Trophoblast cell (in vitro differentiated cells and primary cell): ENCODE results near the gene FAM107A.
A peak's percentile ranks its signal among the peaks of the same experiment; 100 is the strongest.

Source experiments
- DNase-seq, 2 donors: peaks; one replicate each; pipeline ENCODE4 v3.0.0-alpha.2; 2016
- H2AFZ ChIP-seq: 2 replicates; pipeline ENCODE4 v1.6.1; 2013; ENCODE audit warnings: low read length, moderate library complexity, mild to moderate bottlenecking; ENCODE audit not compliant: insufficient read depth, poor library complexity
- H2AK5ac ChIP-seq: 2 replicates; pipeline ENCODE4 v1.6.1; 2013; ENCODE audit warnings: mild to moderate bottlenecking, low read length
- H2BK120ac ChIP-seq: 2 replicates; pipeline ENCODE4 v1.6.1; 2013; ENCODE audit warnings: low read length, mild to moderate bottlenecking, moderate library complexity; ENCODE audit not compliant: insufficient read depth, poor library complexity
- H2BK12ac ChIP-seq: 2 replicates; pipeline ENCODE4 v1.6.1; 2013; ENCODE audit warnings: mild to moderate bottlenecking, low read length, moderate library complexity
- H2BK5ac ChIP-seq: 2 replicates; pipeline ENCODE4 v1.6.1; 2013; ENCODE audit warnings: low read length, low read depth, moderate library complexity, mild to moderate bottlenecking; ENCODE audit not compliant: poor library complexity
- H3K14ac ChIP-seq: 2 replicates; pipeline ENCODE4 v1.6.1; 2013; ENCODE audit warnings: mild to moderate bottlenecking, low read length
- H3K18ac ChIP-seq: 2 replicates; pipeline ENCODE4 v1.6.1; 2013; ENCODE audit warnings: mild to moderate bottlenecking, low read length
- H3K23ac ChIP-seq: 2 replicates; pipeline ENCODE4 v1.6.1; 2013; ENCODE audit warnings: low read length
- H3K27ac ChIP-seq: 2 replicates; pipeline ENCODE4 v1.5.1; 2013; ENCODE audit warnings: low read depth, mild to moderate bottlenecking, inconsistent platforms, low read length, moderate library complexity
- H3K27me3 ChIP-seq: 2 replicates; pipeline ENCODE4 v1.6.1; 2013; ENCODE audit warnings: inconsistent platforms, mild to moderate bottlenecking, low read length, moderate library complexity; ENCODE audit not compliant: insufficient read depth
- H3K36me3 ChIP-seq, 2 experiments: 1 replicate in 1 of 2; 2 replicates in 1 of 2; pipeline ENCODE4 v1.6.1; 2013; ENCODE audit warnings: low read length in 2 of 2, mild to moderate bottlenecking in 2 of 2, moderate library complexity in 1 of 2; ENCODE audit not compliant: insufficient read depth in 2 of 2, control insufficient read depth in 1 of 2
- H3K4ac ChIP-seq: 2 replicates; pipeline ENCODE4 v1.6.1; 2013; ENCODE audit warnings: low read depth, mild to moderate bottlenecking, low read length, moderate library complexity
- H3K4me1 ChIP-seq, 2 experiments: 1 replicate in 1 of 2; 2 replicates in 1 of 2; pipeline ENCODE4 v1.6.1; 2013; ENCODE audit warnings: low read length in 2 of 2, mild to moderate bottlenecking in 2 of 2, moderate library complexity in 1 of 2; ENCODE audit not compliant: insufficient read depth in 2 of 2, control insufficient read depth in 1 of 2
- H3K4me2 ChIP-seq: 2 replicates; pipeline ENCODE4 v1.6.1; 2013; ENCODE audit warnings: inconsistent platforms, mild to moderate bottlenecking, low read length, moderate library complexity
- H3K4me3 ChIP-seq: 2 replicates; pipeline ENCODE4 v1.5.1; 2013; ENCODE audit warnings: mild to moderate bottlenecking, low read depth, low read length, inconsistent platforms
- H3K79me1 ChIP-seq: one replicate; pipeline ENCODE4 v1.6.1; 2013; ENCODE audit warnings: low read length
- H3K79me2 ChIP-seq: 2 replicates; pipeline ENCODE4 v1.6.1; 2013; ENCODE audit warnings: low read length, mild to moderate bottlenecking; ENCODE audit not compliant: control insufficient read depth, insufficient read depth, poor library complexity
- H3K9ac ChIP-seq: 2 replicates; pipeline ENCODE4 v1.6.1; 2013; ENCODE audit warnings: mild to moderate bottlenecking, low read length
- H3K9me3 ChIP-seq: 2 replicates; pipeline ENCODE4 v1.6.1; 2013; ENCODE audit warnings: low read depth, mild to moderate bottlenecking, control low read depth, inconsistent platforms, low read length; ENCODE audit not compliant: insufficient read depth
- H4K12ac ChIP-seq: 2 replicates; pipeline ENCODE4 v1.6.1; 2013; ENCODE audit warnings: low read depth, mild to moderate bottlenecking, low read length, moderate library complexity
- H4K8ac ChIP-seq: 2 replicates; pipeline ENCODE4 v1.6.1; 2013; ENCODE audit warnings: low read depth, mild to moderate bottlenecking, low read length, moderate library complexity
- H4K91ac ChIP-seq: one replicate; pipeline ENCODE4 v1.6.1; 2013; ENCODE audit warnings: low read depth, mild to moderate bottlenecking, low read length, moderate library complexity
- WGBS: extraction: QIAGEN DNeasy Blood & Tissue Kit; methylation state at CpG from one replicate; pipeline ENCODE4 v1.1.7; 2013; ENCODE audit warnings: missing lambda C conversion rate; ENCODE audit not compliant: insufficient read length, insufficient coverage; ENCODE audit errors: extremely low coverage; 5-methylcytosine and 5-hydroxymethylcytosine counted together

Gene FAM107A

GRCh38 chr3:58535531-58536500 is 41.4 kb downstream of the FAM107A start:
- no peaks in the 10 kb centered on the region for H3K79me2 ChIP-seq
- H2BK12ac ChIP-seq = no peak overlapping the region
- H4K12ac ChIP-seq = no peak overlapping the region
- no peaks in the 10 kb centered on the region for H3K79me1 ChIP-seq
- H3K9ac ChIP-seq = no peak overlapping the region
- H2BK120ac ChIP-seq = no peak overlapping the region
- no peaks in the 10 kb centered on the region for H3K27me3 ChIP-seq
- H3K4ac ChIP-seq = no peak overlapping the region
- H2AK5ac ChIP-seq = no peak overlapping the region
- WGBS = no CpG with 5 or more reads among the region's 2 CpGs
- H3K27ac ChIP-seq = no peak overlapping the region
- H3K14ac ChIP-seq = no peak overlapping the region
- no peak overlapping the region for H2BK5ac ChIP-seq
- H3K4me2 ChIP-seq = no peak overlapping the region
- no peak overlapping the region for H3K18ac ChIP-seq
- H4K8ac ChIP-seq = no peak overlapping the region
- H3K23ac ChIP-seq = no peak overlapping the region
- H4K91ac ChIP-seq = no peak overlapping the region
- no peaks in the 10 kb centered on the region for H3K9me3 ChIP-seq
- H3K4me1 ChIP-seq = no peaks in the 10 kb centered on the region
- no peak overlapping the region for H2AFZ ChIP-seq
- no peaks in the 10 kb centered on the region for H3K36me3 ChIP-seq
- no peak for DNase-seq
- no peak overlapping the region for H3K4me3 ChIP-seq

- no peaks in the 10 kb centered on the region for H3K36me3 ChIP-seq
- no peak overlapping the region for H2BK5ac ChIP-seq
- H4K91ac ChIP-seq = no peak overlapping the region
- H3K79me2 ChIP-seq = no peaks in the 10 kb centered on the region
- no peak overlapping the region for H2BK12ac ChIP-seq
- no peaks in the 10 kb centered on the region for H3K79me1 ChIP-seq
- H3K4me2 ChIP-seq = no peak overlapping the region
- H3K14ac ChIP-seq = no peak overlapping the region
- H3K4me3 ChIP-seq = no peak overlapping the region
- peak overlapping the region; percentile 24 for H3K9ac ChIP-seq
- no peak overlapping the region for H3K23ac ChIP-seq
- no peak overlapping the region for H3K27ac ChIP-seq
- no peak overlapping the region for H2AFZ ChIP-seq
- no peak overlapping the region for H4K12ac ChIP-seq
- no peak overlapping the region for H3K18ac ChIP-seq
- H3K27me3 ChIP-seq = no peaks in the 10 kb centered on the region
- DNase-seq = no peak
- WGBS = no CpG with 5 or more reads among the region's 9 CpGs
- no peak overlapping the region for H2BK120ac ChIP-seq
- no peaks in the 10 kb centered on the region for H3K9me3 ChIP-seq
- H3K4me1 ChIP-seq = no peaks in the 10 kb centered on the region
- no peak overlapping the region for H2AK5ac ChIP-seq
- no peak overlapping the region for H3K4ac ChIP-seq
- no peak overlapping the region for H4K8ac ChIP-seq
These were observed 42.3 kb downstream of the FAM107A start for GRCh38 chr3:58534592-58535494.

GRCh38 chr3:58532794-58533220 is 44.4 kb downstream of the FAM107A start:
- Histone ChIP-seq H3K4me2 (no peak overlapping the region), H4K91ac (no peak overlapping the region), H4K8ac (no peak overlapping the region), H4K12ac (no peak overlapping the region), H3K4me1 (no peaks in the 10 kb centered on the region), H3K4me3 (no peak overlapping the region), H3K23ac (no peak overlapping the region), H3K36me3 (no peaks in the 10 kb centered on the region), H2AFZ (peak overlapping the region; percentile 48), H3K9me3 (no peaks in the 10 kb centered on the region), H3K27ac (no peak overlapping the region), H3K9ac (no peak overlapping the region), H3K27me3 (no peaks in the 10 kb centered on the region), H3K79me2 (no peaks in the 10 kb centered on the region), H2BK5ac (no peak overlapping the region), H2BK12ac (no peak overlapping the region), H3K4ac (no peak overlapping the region), H3K14ac (no peak overlapping the region), H3K79me1 (no peaks in the 10 kb centered on the region), H3K18ac (no peak overlapping the region), H2BK120ac (no peak overlapping the region), H2AK5ac (no peak overlapping the region)
- WGBS = no CpG with 5 or more reads among the region's 11 CpGs
- peak; percentile 75 to 88 for DNase-seq

GRCh38 chr3:58531956-58532355 is 45.2 kb downstream of the FAM107A start:
- H3K14ac ChIP-seq = no peak overlapping the region
- H3K4me2 ChIP-seq = no peak overlapping the region
- H4K12ac ChIP-seq = no peak overlapping the region
- WGBS = no CpG with 5 or more reads among the region's 2 CpGs
- no peaks in the 10 kb centered on the region for H3K79me2 ChIP-seq
- H3K9me3 ChIP-seq = no peaks in the 10 kb centered on the region
- H2BK12ac ChIP-seq = no peak overlapping the region
- H3K4me1 ChIP-seq = no peaks in the 10 kb centered on the region
- no peak overlapping the region for H2AFZ ChIP-seq
- no peak overlapping the region for H3K18ac ChIP-seq
- H4K91ac ChIP-seq = no peak overlapping the region
- H2BK5ac ChIP-seq = no peak overlapping the region
- H2BK120ac ChIP-seq = no peak overlapping the region
- H3K9ac ChIP-seq = no peak overlapping the region
- no peak overlapping the region for H3K23ac ChIP-seq
- DNase-seq = no peak
- no peaks in the 10 kb centered on the region for H3K79me1 ChIP-seq
- H3K27ac ChIP-seq = no peak overlapping the region
- H3K4ac ChIP-seq = no peak overlapping the region
- no peak overlapping the region for H4K8ac ChIP-seq
- H3K4me3 ChIP-seq = no peak overlapping the region
- H3K27me3 ChIP-seq = no peaks in the 10 kb centered on the region
- H3K36me3 ChIP-seq = no peaks in the 10 kb centered on the region
- H2AK5ac ChIP-seq = no peak overlapping the region
